Activated naive CD4-positive, alpha-beta T cell treated with anti-CD3 and anti-CD28 coated beads, Interleukin-2, amount 50 U/mL, for 24 hours (primary cell): Measurements from ENCODE around the gene EDRF1.
"Not testable (repeated sequence)": the region's sequence is repeated elsewhere in the genome, so short reads cannot be mapped to it uniquely, and the experiment has no call there.

Source experiments
- H3K27ac Mint-ChIP-seq: one replicate; pipeline ENCODE4 v1.8.0; 2021; ENCODE audit warnings: mild to moderate bottlenecking, mixed read lengths
- H3K27me3 Mint-ChIP-seq: one replicate; pipeline ENCODE4 v1.8.0; 2021; ENCODE audit warnings: mixed read lengths
- H3K36me3 Mint-ChIP-seq: one replicate; pipeline ENCODE4 v1.8.0; 2021; ENCODE audit warnings: mixed read lengths
- H3K4me1 Mint-ChIP-seq: one replicate; pipeline ENCODE4 v1.8.0; 2021; ENCODE audit warnings: mixed read lengths
- H3K4me3 Mint-ChIP-seq: one replicate; pipeline ENCODE4 v1.8.0; 2021; ENCODE audit warnings: mild to moderate bottlenecking, mixed read lengths
- H3K9me3 Mint-ChIP-seq: one replicate; pipeline ENCODE4 v1.8.0; 2021; ENCODE audit warnings: mixed read lengths

The EDRF1 gene

DNA sequence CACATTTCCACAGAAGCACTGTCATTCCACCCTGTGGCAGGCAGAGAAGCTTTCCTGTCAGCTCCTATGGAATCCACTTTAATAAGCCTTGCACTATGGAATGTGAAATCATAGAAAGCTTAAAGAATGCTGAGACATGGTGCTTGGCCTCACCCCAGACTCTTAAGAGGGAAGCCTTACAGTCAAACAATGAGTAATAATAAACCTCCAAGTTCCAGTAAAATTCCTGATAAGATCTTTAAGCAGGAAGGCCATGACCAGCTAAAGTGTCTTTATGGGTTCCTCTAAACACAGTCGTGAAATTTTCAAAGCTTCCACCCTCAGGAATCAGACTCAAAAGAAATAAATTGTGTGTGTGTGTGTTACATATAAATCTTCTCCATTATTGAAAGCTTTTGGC is 24.6 kb upstream of the EDRF1 start:
- H3K27ac Mint-ChIP-seq, result no peak overlapping the region
- no peaks in the 10 kb centered on the region for H3K36me3 Mint-ChIP-seq
- peaks cover 1% of the 10 kb centered on the region for H3K27me3 Mint-ChIP-seq
- H3K9me3 Mint-ChIP-seq, result no peaks in the 10 kb centered on the region
- peaks cover 6% of the 10 kb centered on the region for H3K4me1 Mint-ChIP-seq
- no peak overlapping the region for H3K4me3 Mint-ChIP-seq

DNA sequence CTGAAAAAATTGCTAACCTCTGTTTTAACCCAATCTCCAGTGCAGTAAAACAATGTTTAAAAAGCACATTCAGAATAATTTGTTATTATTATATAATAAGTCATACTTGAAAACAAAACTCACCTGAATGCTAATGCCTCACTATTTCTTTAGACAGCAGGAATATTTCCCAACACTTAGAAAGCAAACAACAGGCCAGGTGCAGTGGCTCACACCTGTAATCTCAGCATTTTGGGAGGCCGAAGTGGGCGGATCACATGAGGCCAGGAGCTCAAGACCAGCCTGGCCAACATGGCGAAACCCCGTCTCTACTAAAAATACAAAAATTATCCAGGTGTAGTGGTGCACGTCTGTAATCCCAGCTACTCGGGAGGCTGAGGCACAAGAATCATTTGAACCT is 22.6 kb upstream of the EDRF1 start:
- H3K27ac Mint-ChIP-seq, H3K9me3 Mint-ChIP-seq, H3K4me1 Mint-ChIP-seq, H3K27me3 Mint-ChIP-seq, H3K4me3 Mint-ChIP-seq, H3K36me3 Mint-ChIP-seq: not testable (repeated sequence)

DNA sequence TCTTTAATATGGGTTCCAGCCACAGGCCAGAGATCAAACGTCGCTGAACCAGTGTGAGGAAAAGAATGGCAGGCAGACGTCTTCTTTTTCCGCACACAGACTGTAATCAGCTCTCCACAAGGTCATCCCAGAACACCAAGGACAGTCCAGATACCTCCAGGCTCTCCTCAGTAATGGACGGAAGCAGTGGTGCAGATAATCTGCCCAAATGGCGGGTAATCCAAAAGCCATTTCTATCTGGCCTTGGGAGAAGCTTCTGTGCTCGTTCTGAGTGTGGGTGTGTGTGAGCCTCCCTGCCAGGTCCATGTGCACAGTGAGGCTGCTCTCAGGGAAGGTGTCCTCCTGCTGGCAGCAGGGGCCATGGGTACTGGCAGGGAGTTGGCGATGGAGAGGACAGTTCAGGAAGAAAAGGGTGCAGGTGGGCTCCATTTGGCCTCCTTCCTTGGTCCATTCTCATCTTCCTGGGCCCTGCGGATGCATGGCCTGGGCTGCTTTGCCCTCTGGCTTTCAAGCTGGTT is 21.0 kb upstream of the EDRF1 start:
- no peaks in the 10 kb centered on the region for H3K4me1 Mint-ChIP-seq
- peaks cover 5% of the 10 kb centered on the region for H3K9me3 Mint-ChIP-seq
- H3K4me3 Mint-ChIP-seq, result no peak overlapping the region
- H3K36me3 Mint-ChIP-seq, result no peaks in the 10 kb centered on the region
- H3K27me3 Mint-ChIP-seq, result no peaks in the 10 kb centered on the region
- H3K27ac Mint-ChIP-seq, result no peak overlapping the region

DNA sequence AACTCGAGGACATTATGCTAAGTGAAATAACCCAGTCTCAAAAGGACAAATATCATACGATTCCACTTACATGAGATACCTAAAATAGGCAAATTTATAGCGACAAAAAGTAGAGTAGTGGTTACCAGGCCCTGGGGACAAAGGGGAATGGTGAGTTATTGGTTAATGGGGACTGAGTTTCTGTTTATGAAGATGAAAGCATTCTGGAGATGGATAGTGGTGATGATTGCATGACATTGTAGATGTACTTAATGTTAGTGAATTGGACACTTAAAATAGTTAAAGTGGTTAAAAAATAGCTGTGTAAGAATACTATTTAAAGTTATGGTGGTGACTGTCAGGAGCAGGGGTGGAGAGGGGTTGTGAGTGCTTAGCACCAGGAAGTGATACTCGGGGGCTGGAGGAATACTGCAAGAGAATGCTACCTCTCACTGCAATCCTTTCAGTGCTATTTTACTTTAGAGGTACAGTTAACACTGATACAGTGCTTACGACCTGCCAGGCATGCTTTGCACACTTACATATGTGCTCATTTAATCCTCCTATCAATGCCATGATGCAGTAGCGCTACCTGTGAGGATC is 19.9 kb upstream of the EDRF1 start:
- Mint-ChIP-seq H3K4me3 (no peak overlapping the region), H3K4me1 (no peaks in the 10 kb centered on the region), H3K36me3 (no peaks in the 10 kb centered on the region), H3K27ac (no peak overlapping the region), H3K9me3 (peaks cover 5% of the 10 kb centered on the region), H3K27me3 (no peaks in the 10 kb centered on the region)

DNA sequence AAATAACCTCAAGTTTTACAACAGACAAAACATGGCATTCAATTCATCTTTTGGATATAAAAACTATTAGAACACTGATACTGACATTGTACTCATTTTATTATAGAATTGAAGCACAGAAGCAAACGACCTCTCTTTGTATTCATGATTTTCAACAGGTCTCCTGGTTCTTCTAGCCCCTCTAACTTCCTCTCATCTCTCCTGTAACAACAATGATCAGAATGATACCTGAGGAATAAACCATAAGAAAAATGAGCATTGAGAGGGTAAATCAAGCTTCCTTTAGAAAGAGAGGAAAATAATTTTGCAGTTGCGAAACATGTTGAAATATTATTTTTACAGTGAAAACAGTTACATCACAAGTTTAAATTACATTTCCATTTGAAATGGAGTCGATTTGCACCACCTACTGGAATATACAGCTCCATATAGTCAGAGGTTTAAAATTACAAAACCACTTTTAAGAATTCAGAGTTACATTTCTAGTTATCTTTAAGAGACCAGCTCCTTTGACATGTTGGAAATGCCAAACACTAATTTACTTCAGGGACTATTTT is 19.1 kb upstream of the EDRF1 start:
- Mint-ChIP-seq H3K27ac (no peak overlapping the region), H3K27me3 (no peaks in the 10 kb centered on the region), H3K4me3 (no peak overlapping the region), H3K4me1 (no peaks in the 10 kb centered on the region), H3K36me3 (no peaks in the 10 kb centered on the region), H3K9me3 (peaks cover 5% of the 10 kb centered on the region)

DNA sequence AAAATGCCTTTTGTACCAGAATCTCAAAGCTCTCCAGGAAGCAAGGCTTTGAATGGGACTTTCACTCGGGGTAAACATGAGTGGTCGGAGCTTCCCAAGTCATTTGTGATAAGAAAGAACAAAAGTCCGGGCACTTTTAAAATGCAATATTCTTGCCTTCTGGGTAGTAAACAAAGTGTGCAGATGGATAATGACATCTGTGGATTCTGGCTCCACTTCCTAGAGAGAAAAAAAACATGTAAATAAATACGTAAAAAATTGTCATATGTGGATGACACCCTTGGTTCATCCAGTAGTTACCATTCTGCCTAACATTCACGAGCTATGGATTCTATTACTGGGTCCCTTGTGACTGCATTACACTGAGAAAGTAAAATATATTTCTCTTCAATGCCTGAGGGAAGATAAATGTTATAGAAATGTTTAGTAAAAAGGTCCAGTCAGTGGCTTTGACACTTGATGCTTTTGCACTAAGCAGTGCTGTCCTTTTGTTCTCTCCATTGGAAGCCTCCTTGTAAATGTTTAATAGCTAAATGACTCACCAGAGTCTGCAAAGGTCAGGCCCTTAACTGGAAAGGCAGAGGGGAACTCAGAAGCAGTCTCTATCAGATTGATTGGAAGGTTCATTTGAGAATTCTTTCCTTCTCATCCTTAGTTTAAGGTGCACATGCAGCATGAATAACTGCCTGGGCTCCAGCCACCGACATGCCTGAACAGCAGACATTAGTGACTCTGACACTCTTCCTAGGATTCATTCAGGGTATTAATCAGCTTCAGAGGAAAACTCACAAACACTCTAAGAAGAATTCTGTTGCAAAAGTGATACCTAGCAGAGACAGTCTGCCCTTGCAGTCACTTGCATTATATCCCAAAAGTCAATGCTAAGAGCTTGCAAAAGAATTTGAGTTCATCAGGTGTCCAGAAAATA is 11.7 kb upstream of the EDRF1 start:
- H3K4me1 Mint-ChIP-seq, result no peaks in the 10 kb centered on the region
- H3K27me3 Mint-ChIP-seq, result no peaks in the 10 kb centered on the region
- H3K9me3 Mint-ChIP-seq, result peaks cover 13% of the 10 kb centered on the region
- H3K4me3 Mint-ChIP-seq, result no peak overlapping the region
- peaks cover 12% of the 10 kb centered on the region for H3K36me3 Mint-ChIP-seq
- no peak overlapping the region for H3K27ac Mint-ChIP-seq

DNA sequence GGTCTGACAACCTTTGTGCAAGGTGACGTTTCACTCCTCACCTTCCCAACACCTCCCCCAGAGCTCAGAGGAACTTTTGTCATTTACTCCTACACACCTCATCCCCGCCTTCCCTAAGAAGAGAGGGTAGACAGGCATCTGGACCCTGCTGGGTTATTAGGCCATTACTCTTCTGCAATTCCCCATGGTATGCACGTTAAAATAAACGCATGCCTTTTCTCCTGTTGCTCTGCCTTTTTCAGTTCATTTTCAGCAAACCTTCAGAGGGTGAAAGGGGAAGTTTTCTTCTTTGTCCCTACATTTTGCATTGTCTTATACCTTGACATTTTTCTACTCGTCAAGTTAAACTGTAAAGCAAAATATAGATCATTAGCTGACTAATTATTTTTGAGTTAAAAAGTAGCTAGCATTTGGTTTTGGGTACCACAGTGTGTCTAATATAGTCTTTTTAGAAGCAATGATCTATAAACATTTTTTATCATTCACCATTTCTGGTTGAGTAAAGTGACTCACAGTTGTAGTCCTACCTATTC is 10.5 kb upstream of the EDRF1 start:
- no peak overlapping the region for H3K4me3 Mint-ChIP-seq
- H3K27me3 Mint-ChIP-seq, result no peaks in the 10 kb centered on the region
- no peak overlapping the region for H3K27ac Mint-ChIP-seq
- H3K9me3 Mint-ChIP-seq, result peaks cover 11% of the 10 kb centered on the region
- H3K36me3 Mint-ChIP-seq, result peaks cover 14% of the 10 kb centered on the region
- no peaks in the 10 kb centered on the region for H3K4me1 Mint-ChIP-seq

DNA sequence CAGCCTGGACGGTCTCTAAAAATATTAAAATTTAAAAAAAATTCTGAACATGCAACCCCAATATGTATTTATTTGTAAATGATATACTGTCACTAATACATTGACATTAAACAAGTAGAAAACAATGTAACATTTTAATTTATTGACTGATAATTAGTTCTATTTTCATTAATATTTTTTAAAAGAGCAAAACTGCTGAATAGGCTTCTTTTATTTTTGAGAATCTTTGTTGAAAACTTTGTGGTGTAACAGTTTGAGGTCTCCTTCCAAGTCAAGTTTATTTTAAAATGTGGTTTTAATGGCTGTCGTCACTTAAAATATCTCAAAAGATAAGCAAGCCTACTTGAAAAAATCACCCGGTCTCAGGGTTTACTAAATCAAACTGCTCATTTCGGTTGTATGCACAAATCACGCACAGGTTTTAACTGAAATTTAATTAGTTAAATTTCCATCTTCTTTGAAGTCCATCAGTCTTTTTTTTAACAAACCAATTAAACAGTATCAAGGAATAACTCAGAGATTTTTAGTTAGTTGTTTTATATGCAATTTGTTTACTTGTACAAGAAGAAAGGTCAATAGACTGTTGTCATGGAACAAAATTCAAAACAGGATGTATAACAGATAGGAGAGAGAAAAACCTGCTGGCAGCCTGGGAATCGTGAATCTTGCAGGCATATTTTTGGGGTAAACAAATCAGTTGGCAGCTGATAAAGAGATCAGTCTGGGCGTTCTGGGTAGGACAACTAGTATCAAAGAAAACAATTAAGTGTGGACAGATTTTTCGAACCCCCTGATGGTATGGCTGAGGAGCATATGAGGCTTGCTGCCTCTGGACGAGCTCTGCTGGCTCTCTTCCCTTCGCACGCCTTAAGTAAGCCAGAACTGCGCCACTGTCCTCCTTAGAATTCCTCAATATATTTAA is 9.7 kb upstream of the EDRF1 start:
- peaks cover 16% of the 10 kb centered on the region for H3K36me3 Mint-ChIP-seq
- H3K9me3 Mint-ChIP-seq, result peaks cover 11% of the 10 kb centered on the region
- H3K4me1 Mint-ChIP-seq, result no peaks in the 10 kb centered on the region
- H3K27ac Mint-ChIP-seq, result no peak overlapping the region
- no peaks in the 10 kb centered on the region for H3K27me3 Mint-ChIP-seq
- H3K4me3 Mint-ChIP-seq, result no peak overlapping the region

DNA sequence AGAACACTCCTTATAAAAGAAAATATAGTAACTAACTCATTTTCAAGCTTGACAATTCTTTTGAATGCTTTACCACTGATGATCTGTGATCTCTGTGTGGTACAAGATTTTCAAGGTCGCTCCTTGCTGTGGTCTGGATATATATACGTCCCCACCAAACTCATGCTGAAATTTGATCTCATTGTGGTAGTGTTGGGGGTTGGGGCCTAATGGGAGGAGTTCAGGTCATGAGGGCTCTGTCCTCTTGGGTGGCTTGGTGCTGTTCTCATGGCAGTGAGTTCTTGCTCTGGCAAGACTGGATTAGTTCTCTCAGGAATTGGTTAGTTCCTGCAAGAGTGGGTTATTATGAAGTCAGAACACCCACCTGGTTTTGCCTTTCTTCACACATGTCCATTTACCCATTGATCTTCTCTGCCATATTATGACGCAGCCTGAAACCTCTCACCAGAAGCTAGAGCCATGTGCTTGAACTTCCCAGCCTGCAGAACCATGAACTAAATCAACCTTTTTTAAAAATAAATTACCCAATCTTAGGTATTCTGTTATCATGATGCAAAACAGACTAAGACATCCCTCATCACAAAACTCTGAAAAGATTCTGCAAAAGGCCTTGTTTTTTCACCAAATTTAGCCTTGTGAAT is 8.3 kb upstream of the EDRF1 start:
- Mint-ChIP-seq H3K4me3 (no peak overlapping the region), H3K4me1 (no peaks in the 10 kb centered on the region), H3K36me3 (peaks cover 13% of the 10 kb centered on the region), H3K9me3 (peaks cover 11% of the 10 kb centered on the region), H3K27me3 (no peaks in the 10 kb centered on the region), H3K27ac (no peak overlapping the region)

DNA sequence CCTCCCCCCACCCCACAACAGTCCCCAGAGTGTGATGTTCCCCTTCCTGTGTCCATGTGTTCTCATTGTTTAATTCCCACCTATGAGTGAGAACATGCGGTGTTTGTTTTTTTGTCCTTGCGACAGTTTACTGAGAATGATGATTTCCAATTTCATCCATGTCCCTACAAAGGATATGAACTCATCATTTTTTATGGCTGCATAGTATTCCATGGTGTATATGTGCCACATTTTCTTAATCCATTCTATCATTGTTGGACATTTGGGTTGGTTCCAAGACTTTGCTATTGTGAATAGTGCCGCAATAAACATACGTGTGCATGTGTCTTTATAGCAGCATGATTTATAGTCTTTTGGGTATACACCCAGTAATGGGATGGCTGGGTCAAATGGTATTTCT is 4.8 kb upstream of the EDRF1 start:
- H3K36me3 Mint-ChIP-seq, result peaks cover 14% of the 10 kb centered on the region
- H3K4me1 Mint-ChIP-seq, result not testable (repeated sequence)

DNA sequence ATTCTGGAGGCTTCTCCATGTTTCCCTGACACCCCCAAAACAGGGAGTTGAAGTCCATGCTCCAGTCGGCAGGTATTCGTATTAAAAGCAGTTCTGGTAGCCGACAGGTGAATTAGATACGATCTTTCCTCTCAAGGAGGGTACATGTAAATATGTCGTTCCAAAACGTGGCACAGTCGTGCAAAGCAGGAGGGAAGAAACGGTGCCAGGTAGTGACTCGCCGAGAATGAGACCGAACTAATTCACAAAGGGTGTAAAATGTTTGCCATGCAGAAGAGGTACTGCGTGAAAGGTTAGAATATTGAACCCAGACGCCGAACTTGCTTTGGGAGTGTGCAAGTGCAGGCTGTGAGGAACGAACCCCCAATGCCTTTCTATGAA is 483 bp downstream of the EDRF1 start:
- peak overlapping the region; percentile 98 for H3K27ac Mint-ChIP-seq
- H3K27me3 Mint-ChIP-seq, result no peaks in the 10 kb centered on the region
- H3K36me3 Mint-ChIP-seq, result peaks cover 18% of the 10 kb centered on the region
- peak overlapping the region; percentile 99 for H3K4me3 Mint-ChIP-seq
- no peaks in the 10 kb centered on the region for H3K9me3 Mint-ChIP-seq
- H3K4me1 Mint-ChIP-seq, result peaks cover 33% of the 10 kb centered on the region

More for the DNA sequence above, 4.8 kb upstream of the EDRF1 start:
- peaks cover 11% of the 10 kb centered on the region for H3K9me3 Mint-ChIP-seq
- not testable (repeated sequence) for H3K27me3 Mint-ChIP-seq, H3K27ac Mint-ChIP-seq, H3K4me3 Mint-ChIP-seq

DNA sequence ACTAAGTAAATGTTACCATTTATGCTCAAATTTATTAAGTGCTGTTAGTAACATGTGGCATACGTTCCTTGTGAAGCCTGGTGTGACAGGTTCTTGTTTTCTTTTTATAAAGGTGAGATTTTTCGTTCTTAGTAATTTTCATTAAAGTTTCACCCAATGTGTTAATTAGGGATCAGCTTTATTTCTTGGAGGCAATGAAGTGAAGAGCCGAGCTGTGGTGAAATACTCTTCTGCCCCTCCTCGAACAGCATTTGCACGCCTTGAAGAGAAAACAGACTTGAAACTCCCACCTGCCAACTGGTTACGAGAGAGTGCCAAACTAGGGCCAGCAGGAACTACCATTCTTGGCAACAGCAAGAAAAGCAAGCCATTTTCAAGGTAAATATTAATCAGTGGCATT is 1.5 kb downstream of the EDRF1 start:
- Mint-ChIP-seq H3K4me3 (peak overlapping the region; percentile 77), H3K9me3 (no peaks in the 10 kb centered on the region), H3K27ac (peak overlapping the region; percentile 59), H3K27me3 (no peaks in the 10 kb centered on the region), H3K36me3 (peaks cover 25% of the 10 kb centered on the region), H3K4me1 (peaks cover 33% of the 10 kb centered on the region)

DNA sequence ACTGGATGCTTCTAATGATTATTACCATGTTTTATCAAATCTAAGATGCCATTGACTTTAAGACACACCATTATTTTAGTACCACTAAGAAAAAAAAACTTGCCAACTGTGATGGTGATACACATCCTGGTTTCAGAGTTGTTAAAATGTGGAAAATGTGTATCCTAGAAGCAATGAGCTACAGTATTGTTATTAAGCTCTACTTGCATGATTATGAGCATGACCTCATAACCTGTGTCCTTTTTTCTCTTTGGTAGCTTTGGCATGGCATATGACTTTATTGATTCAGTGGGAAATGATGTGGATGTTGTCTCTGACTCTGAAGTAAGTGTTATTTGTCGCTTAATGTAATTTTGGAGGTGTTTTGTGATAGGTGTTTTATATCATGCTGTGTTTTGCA is 3.3 kb downstream of the EDRF1 start:
- no peaks in the 10 kb centered on the region for H3K9me3 Mint-ChIP-seq
- H3K27me3 Mint-ChIP-seq, result no peaks in the 10 kb centered on the region
- peak overlapping the region; percentile 5 for H3K4me3 Mint-ChIP-seq
- H3K36me3 Mint-ChIP-seq, result peaks cover 28% of the 10 kb centered on the region
- peaks cover 37% of the 10 kb centered on the region for H3K4me1 Mint-ChIP-seq
- H3K27ac Mint-ChIP-seq, result no peak overlapping the region

DNA sequence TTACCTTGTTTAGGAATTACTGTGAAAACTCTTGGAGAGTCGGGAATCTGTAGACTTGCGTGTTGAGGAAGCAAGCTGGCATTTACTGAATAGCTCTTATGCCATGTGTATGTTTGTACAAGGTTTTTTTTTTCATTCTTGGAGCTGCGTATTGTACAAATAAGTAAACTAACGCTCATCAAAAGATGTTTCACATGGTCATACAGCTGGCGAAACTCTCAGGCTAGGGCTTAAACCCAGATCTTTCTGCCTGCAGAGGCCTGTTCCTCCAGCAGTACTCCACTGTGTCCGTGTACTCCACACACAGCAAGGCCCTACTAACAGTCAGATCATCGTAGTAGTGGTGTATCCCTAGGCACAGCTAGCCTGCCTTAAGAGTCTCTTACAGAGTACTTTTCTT is 7.4 kb downstream of the EDRF1 start:
- H3K36me3 Mint-ChIP-seq, result peaks cover 37% of the 10 kb centered on the region
- H3K27me3 Mint-ChIP-seq, result no peaks in the 10 kb centered on the region
- H3K4me1 Mint-ChIP-seq, result peaks cover 23% of the 10 kb centered on the region
- no peaks in the 10 kb centered on the region for H3K9me3 Mint-ChIP-seq
- H3K27ac Mint-ChIP-seq, result no peak overlapping the region
- no peak overlapping the region for H3K4me3 Mint-ChIP-seq

DNA sequence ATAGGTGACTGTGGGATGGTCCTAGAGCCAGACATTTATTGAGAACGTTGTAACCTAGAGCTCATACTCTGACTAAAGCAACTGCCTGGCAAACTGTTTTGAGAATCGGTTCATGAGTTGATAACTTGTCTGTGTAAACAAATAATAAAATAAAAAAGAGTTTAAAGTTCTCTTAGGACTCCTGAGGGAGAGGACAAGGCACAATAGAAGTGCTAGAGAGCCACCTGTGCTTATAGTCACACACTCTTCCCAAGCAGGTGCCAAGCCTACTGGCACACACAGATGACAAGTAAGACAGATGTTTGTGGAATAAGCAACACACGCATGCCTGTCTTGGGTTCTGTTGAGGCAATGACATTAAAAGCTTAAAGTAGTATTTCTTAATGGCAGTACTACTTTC is 7.9 kb downstream of the EDRF1 start:
- peaks cover 23% of the 10 kb centered on the region for H3K4me1 Mint-ChIP-seq
- no peaks in the 10 kb centered on the region for H3K27me3 Mint-ChIP-seq
- H3K9me3 Mint-ChIP-seq, result no peaks in the 10 kb centered on the region
- H3K4me3 Mint-ChIP-seq, result no peak overlapping the region
- no peak overlapping the region for H3K27ac Mint-ChIP-seq
- H3K36me3 Mint-ChIP-seq, result peaks cover 41% of the 10 kb centered on the region
